NK-92 treated with Interleukin-12 subunit alpha and Interleukin-12 subunit beta, amount 100 ng/mL, for 24 hours (cell line): ENCODE data around the gene NFIB.

Source experiments
- DNase-seq: peaks from one replicate; lab custom pipeline; 2025; lab: John Stamatoyannopoulos, UW

The NFIB gene

DNA sequence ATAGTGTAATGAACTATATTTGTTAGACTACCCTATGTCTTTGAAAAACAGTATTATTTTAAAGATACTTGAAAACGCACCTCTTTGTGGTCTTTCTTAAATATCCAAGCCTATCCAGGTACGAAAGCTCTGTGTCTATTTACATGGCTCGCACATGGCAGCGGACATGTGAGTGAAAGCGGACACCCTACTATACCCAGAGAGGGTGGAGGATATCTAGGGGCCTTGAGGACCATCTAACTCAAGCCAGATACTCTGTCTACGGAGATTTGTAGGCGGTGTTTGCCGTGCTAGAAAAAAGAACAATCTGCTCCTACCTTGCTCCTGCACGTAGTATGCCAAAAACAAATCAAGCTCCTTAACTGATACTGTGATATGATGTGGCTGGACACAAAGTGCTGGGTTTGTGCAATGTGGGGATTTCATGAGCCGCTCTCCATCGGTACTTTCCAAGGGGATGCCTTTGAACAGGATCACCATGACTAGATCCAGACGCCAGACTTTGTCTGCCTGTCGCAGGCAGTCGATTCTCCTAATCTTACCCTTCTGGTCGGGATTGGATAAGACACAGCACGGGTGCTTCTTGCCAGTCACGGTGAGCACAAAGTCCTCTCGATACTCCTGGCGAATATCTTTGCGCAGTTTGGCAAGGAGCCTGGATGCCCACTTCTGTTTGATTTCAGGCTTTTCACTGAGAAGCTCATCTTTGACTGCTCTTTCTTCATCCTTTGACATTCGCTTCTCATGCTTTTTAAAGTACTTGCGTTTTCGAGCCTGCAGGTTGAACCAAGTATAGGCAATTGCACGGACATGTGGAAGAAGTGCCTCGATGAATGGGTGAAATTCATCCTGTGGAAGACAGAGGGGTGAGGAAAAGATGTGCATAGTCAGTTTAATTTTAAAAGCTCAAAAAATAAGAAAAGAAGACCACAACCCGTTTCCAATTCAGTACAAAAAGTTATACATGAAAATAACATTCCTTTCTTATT lies 7.0 kb downstream of the NFIB start:
- DNase-seq = no peak

DNA sequence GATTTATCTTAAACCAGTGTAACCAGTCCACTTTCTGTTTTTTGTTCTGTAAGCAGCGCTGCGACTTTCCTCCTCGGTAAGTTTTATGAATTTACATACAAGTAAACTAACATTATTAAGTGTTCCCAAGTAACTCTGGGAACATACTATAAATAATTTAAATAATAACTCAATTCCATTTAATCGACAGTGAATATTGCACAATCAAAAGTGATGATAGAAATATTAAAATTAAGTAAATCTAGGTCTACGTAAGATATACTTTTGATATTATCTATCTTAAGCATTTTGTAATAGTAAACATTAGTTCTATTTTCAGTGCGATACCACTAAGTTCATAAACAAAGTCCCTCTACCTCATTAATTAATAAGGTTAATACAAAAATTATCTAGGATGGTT lies 7.8 kb downstream of the NFIB start:
- no peak for DNase-seq

DNA sequence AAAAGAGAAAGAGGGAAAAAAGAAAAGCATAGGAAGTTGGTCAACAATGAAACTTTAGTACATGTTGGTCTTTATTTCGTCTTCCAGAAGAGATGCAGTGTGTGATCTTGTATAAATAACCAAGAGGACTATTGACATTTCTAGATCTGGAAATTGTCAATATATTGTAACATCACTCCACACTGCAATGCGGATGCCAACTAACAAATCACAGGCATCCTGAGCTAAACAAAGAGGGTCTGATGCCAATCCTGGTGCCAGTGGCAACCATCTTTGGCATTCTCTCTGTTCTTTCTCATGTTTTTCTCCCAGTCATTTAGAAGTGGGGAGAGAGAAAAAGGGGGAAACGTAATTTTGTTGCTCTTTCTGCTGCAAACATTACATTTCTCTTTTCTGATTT lies 9.7 kb downstream of the NFIB start:
- DNase-seq = no peak

- no peak for DNase-seq
These were observed 10.4 kb downstream of the NFIB start for GRCh38 chr9:14303521-14303920.

DNA sequence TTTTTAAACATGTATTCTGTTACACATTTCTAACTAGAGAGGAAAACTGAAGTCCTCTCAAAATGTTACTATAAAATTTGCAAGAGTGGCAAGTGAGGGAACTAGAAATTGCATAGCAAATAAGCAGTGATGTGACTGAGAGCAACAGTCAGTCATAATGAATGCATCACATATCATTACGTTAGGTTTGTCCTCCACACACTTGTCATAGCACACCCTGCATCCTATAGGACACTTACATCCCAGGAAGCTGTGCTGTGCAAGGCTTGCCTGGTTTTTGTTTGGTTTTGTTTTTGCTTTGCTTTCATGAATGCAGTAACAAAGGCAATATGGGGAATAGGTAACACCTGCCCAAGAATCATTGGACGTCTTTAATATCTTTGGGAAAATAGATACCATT lies 10.8 kb downstream of the NFIB start:
- DNase-seq = no peak

DNA sequence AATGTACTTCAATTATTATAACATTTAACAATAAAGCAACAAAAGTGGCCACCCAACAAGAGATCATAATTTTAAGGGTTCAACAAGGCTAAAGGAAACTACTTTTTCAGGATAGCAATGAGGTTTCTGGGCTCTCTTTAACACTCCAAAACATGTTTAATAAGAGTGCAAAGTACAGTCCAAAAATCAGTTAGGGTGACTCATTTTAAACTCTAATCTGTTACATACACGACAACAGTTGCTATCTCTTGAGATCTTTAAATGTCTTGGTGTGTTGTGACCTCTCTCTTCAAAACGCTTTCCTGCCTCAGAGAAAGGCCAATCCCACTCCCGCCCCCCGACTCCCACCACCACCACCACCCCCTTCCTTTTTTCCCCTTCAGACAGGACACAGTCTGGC lies 11.5 kb downstream of the NFIB start:
- DNase-seq = no peak

GRCh38 chr9:14301583-14302021 lies 12.3 kb downstream of the NFIB start:
- no peak for DNase-seq

GRCh38 chr9:14301006-14301405 lies 12.9 kb downstream of the NFIB start:
- DNase-seq = no peak

- no peak for DNase-seq
These were observed 13.4 kb downstream of the NFIB start for GRCh38 chr9:14300588-14300987.

DNA sequence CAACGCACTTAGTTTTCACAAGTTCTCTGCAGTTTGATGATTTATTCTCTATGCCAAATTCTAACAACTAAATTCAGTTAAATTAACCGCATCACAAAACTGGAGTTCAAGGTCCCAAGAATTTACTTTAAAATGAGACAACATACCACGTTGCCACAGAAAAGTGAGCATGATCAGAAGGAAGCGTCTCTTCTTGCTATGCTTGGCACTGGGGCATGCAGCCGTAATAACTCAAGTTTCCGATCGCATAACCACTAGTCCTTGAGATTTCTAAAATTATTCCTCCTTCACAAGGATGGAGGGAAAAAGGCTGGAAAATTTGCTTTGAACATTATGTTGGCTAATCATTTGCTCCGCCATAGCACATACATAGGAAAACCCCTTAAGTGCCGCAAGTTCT lies 13.9 kb downstream of the NFIB start:
- DNase-seq = no peak

DNA sequence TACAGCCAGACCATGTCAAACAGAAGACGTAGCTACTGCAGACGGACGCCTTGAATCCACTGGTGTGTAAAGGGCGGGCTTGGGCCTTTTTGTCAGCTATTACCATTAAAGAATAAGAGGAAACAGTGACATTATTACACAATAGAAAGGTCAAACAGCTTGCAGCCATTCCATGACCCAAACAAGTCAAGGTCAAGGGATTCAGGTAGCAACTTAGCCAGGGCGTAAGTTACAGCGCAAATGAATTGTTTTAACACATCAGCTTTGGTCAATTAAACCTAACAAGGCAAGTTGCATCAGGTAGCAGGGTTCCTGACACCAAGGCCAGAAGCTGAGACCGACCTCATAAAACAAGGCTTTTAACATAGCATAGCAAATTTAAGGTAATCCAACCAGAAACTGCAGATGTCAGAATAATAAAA lies 15.3 kb downstream of the NFIB start:
- no peak for DNase-seq

DNA sequence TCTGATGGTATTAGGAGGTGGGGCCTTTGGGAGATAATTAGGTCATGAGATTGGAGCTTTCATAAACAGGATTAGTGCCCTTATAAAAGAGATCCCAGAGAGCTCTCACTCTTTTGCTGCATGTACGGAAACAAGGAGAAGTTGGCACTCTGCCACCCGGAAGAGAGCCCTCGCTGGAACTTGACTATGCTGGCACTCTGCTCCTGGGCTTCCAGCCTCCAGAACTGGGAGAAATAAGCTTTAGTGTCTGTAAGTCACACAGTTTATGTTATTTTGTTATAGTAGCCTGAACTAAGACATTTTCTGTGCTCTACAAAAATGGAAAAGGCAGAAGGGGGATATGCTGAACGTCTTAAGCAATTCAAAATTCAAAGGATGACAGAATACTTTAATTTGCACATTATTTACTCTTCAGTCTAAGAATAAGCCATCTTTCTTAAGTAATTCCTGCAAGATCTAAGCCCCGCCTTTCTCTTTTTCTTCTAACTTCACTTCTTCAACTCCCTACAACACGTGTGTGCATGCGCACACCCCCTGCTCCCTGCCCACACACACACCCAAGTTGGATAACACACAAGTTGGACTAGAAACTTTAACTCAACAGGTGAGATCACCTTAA lies 17.3 kb downstream of the NFIB start:
- no peak for DNase-seq

DNA sequence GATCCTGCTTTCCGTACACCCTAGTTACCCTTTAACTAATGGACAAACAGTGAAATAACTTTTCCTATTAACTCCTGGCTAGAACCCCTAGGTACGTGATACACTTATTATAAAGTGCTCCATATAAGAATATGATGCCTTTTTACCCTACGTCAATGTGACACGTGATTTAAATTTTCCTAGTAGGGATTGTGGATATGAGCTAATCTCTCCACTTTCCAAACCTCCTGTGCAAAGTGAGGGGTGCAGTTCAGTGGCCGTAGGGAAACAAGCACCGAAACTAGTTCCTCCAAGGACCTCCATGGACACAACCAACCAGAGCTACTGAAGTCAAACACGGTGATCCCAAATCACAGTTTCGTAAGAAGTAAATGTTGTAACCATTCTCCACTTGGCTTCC lies 19.3 kb downstream of the NFIB start:
- no peak for DNase-seq

DNA sequence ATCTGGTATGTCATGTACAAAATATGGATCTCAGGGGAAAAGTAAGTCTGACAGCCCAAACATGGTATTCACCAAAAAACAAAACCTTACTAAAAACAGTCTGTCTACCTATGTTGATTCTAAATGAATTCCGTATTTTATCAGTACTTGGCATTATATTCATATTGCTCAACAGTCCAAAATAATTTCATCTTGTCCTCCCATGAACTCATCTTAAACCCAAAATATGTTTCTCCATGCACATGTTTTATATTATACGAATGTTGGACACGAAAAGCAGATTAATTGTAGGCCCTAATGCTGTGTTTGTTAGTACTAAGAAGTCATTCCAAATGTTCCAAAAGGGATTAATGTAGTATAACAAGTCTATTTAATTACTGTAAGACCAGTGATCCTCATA lies 20.1 kb downstream of the NFIB start:
- no peak for DNase-seq

- no peak for DNase-seq
These were observed 21.7 kb downstream of the NFIB start for GRCh38 chr9:14292181-14292739.

DNA sequence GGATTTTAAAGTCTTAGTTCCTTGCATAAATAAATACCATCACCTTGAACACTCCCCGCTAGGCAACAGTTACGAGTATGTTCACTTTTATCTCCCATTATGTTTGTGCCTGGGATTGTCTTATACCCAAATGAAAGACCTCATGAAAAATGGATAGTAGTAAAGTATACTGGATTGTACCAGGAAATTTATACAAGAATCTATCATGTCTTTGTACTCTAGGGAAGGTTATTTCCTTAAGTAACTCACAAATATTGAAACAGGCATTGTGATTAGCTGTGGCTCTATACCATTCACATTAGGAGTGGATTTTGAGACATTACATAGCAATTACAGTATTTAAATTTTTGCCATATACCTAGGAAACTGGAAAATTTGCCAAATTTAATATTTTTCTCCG lies 24.0 kb downstream of the NFIB start:
- DNase-seq = no peak

GRCh38 chr9:14288433-14288832 lies 25.5 kb downstream of the NFIB start:
- no peak for DNase-seq

DNA sequence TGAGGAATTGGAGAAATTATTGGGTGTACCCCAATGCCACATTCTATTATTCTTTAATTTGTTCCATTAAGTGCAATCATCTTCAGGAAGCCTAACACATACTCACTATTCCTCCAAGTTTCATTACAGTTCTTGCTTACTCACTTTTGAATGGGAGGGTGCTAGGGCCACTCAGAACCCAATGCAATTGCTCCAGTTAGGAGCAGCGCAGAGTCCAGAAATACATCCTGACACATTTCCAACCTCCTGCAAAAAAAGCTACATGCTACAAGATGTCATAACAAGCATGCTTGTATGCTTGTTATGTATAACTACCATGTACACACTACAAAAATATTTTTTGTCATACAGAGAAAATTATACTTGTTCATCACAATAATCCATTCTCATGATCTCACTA lies 27.8 kb downstream of the NFIB start:
- DNase-seq = no peak

DNA sequence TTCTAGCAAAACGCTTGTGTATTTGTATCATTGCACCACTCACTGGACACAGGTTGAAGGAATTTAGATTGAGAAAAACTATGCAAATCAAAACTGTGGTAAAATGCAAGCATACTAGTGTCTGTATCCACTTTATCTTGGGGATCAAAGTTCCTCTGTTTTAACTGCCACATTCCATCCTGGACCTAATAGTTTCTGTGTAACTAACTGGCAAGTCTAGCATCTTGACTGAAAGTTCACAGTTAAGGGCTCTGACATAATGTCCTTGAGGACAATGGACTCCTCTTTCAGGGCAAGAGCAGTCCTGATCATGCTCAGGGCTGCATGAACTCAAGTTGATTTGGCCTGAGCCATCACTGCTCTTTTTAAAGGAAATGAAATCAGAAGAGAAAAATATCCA lies 30.7 kb downstream of the NFIB start:
- DNase-seq = no peak

DNA sequence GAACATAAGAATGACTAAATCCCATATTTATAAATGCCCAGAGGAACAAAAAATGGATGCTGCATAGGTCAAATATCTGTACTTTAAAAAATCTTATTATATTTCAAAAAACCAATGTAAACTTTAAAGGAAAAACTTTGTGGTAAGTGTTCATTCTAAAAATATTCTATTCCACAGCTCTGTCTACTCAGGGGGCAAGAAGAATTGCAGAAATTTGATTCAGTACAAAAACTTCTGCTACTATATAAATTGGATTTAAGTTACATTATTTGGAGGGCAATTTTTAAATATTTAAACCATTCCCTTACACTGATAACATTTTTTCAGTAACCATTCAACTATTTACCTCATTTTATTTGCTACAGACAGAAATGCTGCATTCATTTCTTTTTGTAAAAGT lies 32.1 kb downstream of the NFIB start:
- DNase-seq = no peak

GRCh38 chr9:14281136-14281795 lies 32.7 kb downstream of the NFIB start:
- no peak for DNase-seq

DNA sequence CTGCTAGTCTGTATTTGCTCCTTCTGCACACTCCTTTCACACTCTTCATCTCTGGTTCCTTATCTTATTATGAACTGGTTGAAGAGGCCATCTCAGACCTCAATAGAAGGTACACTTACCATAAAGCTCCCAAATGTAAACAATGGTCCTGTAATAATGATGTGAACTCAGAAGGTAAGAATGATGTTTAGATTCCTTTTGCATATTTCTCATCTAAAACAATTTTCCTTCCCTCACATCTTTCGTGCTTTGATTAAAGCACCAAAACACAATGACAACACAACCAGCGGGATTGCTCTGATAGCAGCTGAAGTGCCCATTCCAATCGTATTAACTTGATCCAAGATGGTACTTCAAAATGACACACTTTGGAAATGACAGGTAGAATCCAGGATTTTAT lies 34.3 kb downstream of the NFIB start:
- DNase-seq = no peak

DNA sequence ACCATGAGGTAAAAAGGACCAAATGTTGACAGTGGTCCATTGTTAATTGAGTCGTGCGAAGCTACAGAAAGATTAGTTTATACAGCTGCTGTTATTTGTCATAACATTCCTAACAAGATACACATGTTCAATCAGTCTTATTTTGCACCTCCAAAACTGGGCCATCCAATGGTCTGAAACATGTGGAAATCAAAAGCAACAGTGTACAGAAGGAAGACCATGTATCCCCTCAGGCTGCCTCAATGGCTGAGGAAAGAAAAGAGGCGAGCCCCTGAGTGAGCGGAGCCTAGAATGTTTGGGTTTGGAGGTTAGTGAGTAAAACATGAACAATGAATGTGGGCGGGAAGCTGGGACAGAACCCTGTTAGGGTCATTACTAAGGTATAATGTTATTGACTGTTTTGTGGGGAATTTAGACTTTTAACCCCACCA lies 35.6 kb downstream of the NFIB start:
- no peak for DNase-seq
